ENCODE results near the gene ARHGEF12.

GRCh38 chr11:120522736-120523135 is 186.5 kb downstream of the ARHGEF12 start:
- TF ChIP-seq BCLAF1 (IDR thresholded peaks at IDR 0.05) (no peak), CTCF (IDR thresholded peaks at IDR 0.05 in 2 of 3, conservative IDR thresholded peaks at IDR 0.05 in 1 of 3; ENCODE audit: control insufficient read depth in 2 of 3, extremely low read depth in 1 of 3, insufficient read depth in 1 of 3, low read depth in 3 of 3, low read length in 3 of 3) (no peak), GABPA (IDR thresholded peaks at IDR 0.05; ENCODE audit: low read depth) (no peak), RFX5 (IDR thresholded peaks at IDR 0.05; ENCODE audit: low read depth, low read length) (no peak), EZH2 (IDR thresholded peaks at IDR 0.05; ENCODE audit: borderline replicate concordance, control insufficient read depth, low read depth, low read length) (no peak), ZBTB11 (CRISPR knock-in tag; IDR thresholded peaks at IDR 0.05) (no peak), E2F4 (IDR thresholded peaks at IDR 0.05; ENCODE audit: low read depth, low read length) (no peak), SUPT20H (IDR thresholded peaks at IDR 0.05; ENCODE audit: borderline replicate concordance, control insufficient read depth, low read depth, low read length) (no peak)
